Measurements from ENCODE around the gene HSF5.

Gene HSF5

DNA sequence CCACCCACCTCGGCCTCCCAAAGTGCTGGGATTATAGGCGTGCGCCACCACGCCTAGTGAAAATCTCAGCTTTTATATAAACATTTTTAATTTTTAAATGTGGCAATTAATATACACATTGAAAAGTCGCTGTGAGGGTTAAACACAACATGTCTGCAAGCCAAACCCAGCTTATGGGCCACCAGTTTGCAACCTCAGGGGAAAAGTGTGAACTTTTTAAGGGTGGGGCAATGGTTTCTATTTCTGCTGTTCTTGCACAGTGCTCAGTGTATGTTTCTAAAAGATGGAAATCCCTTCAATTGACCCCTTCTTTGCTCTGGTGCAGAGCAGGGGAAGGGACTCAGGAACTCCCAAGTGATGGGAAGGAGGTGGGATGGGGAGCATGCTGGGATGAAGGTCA lies 117.9 kb downstream of the HSF5 start:
- no peak for DNase-seq (ENCODE audit: low read depth)
- TF ChIP-seq, protein P1, sequence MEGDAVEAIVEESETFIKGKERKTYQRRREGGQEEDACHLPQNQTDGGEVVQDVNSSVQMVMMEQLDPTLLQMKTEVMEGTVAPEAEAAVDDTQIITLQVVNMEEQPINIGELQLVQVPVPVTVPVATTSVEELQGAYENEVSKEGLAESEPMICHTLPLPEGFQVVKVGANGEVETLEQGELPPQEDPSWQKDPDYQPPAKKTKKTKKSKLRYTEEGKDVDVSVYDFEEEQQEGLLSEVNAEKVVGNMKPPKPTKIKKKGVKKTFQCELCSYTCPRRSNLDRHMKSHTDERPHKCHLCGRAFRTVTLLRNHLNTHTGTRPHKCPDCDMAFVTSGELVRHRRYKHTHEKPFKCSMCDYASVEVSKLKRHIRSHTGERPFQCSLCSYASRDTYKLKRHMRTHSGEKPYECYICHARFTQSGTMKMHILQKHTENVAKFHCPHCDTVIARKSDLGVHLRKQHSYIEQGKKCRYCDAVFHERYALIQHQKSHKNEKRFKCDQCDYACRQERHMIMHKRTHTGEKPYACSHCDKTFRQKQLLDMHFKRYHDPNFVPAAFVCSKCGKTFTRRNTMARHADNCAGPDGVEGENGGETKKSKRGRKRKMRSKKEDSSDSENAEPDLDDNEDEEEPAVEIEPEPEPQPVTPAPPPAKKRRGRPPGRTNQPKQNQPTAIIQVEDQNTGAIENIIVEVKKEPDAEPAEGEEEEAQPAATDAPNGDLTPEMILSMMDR (conservative IDR thresholded peaks at IDR 0.05; ENCODE audit: low read depth, low read length), result no peak
- H3K4me3 ChIP-seq (ENCODE audit: low read depth, low read length), result no peak overlapping the region
